Neural progenitor cell (in vitro differentiated cells): Measurements from ENCODE around the gene RNF5. TPM values are rescaled to one million over a fixed set of nuclear protein-coding genes. Genes with fewer than 3 reads are reported as not detected.

Experiments used
- DNase-seq: peaks from one replicate; pipeline ENCODE4 v3.0.0-alpha.2; 2016; ENCODE audit warnings: low spot score
- H2AFZ ChIP-seq: fragments of 200-600 bp; sonication (generic); replicated peaks from 2 replicates; pipeline ENCODE4 v1.6.1; 2016; ENCODE audit warnings: antibody characterized with exemption
- H3F3A ChIP-seq: fragments of 200-600 bp; sonication (generic); 2 replicates; pipeline ENCODE4 v1.6.1; 2016; ENCODE audit warnings: antibody characterized with exemption, low read depth
- H3K27ac ChIP-seq: fragments of 200-600 bp; sonication (generic); 2 replicates; pipeline ENCODE4 v1.5.1; 2016; ENCODE audit warnings: mild to moderate bottlenecking
- H3K27me3 ChIP-seq: fragments of 200-600 bp; sonication (generic); 2 replicates; pipeline ENCODE4 v1.6.1; 2016; ENCODE audit warnings: mild to moderate bottlenecking, moderate library complexity
- H3K36me3 ChIP-seq: fragments of 200-600 bp; sonication (generic); 2 replicates; pipeline ENCODE4 v1.5.1; 2016
- H3K4me1 ChIP-seq: fragments of 200-600 bp; sonication (generic); 2 replicates; pipeline ENCODE4 v1.6.1; 2016; ENCODE audit warnings: mixed run types
- H3K4me2 ChIP-seq: fragments of 200-600 bp; sonication (generic); 2 replicates; pipeline ENCODE4 v1.6.1; 2016
- H3K4me3 ChIP-seq: fragments of 200-600 bp; sonication (generic); 2 replicates; pipeline ENCODE4 v1.5.1; 2016
- H3K79me2 ChIP-seq: fragments of 200-600 bp; sonication (generic); 2 replicates; pipeline ENCODE4 v1.6.1; 2016; ENCODE audit warnings: low read depth
- H3K9ac ChIP-seq: fragments of 200-600 bp; sonication (generic); 2 replicates; pipeline ENCODE4 v1.6.1; 2016
- H3K9me3 ChIP-seq: fragments of 200-600 bp; sonication (generic); 2 replicates; pipeline ENCODE4 v1.5.1; 2016; ENCODE audit warnings: low read depth
- H4K20me1 ChIP-seq: fragments of 200-600 bp; sonication (generic); 2 replicates; pipeline ENCODE4 v1.6.1; 2016; ENCODE audit warnings: low read depth
- H3K27ac Mint-ChIP-seq: 3 replicates; pipeline ENCODE4 v1.8.0; 2021; ENCODE audit warnings: mixed read lengths
- H3K27me3 Mint-ChIP-seq: 2 replicates; pipeline ENCODE4 v1.8.0; 2022; ENCODE audit warnings: low read depth, mild to moderate bottlenecking, inconsistent platforms, moderate library complexity, mixed read lengths; ENCODE audit not compliant: insufficient read depth
- H3K36me3 Mint-ChIP-seq: 3 replicates; pipeline ENCODE4 v1.8.0; 2021; ENCODE audit warnings: mixed read lengths
- H3K4me1 Mint-ChIP-seq: 3 replicates; pipeline ENCODE4 v1.8.0; 2021; ENCODE audit warnings: mixed read lengths
- H3K4me3 Mint-ChIP-seq: 3 replicates; pipeline ENCODE4 v1.8.0; 2021; ENCODE audit warnings: mild to moderate bottlenecking, moderate library complexity, mixed read lengths
- H3K9me3 Mint-ChIP-seq: 3 replicates; pipeline ENCODE4 v1.8.0; 2020; ENCODE audit warnings: mixed read lengths
- CTCF ChIP-seq: fragments of 200-600 bp; sonication (generic); IDR thresholded peaks from 2 replicates; pipeline ENCODE4 v1.5.1; 2017; ENCODE audit warnings: antibody characterized with exemption, mild to moderate bottlenecking
- EZH2 ChIP-seq: fragments of 200-600 bp; sonication (generic); IDR thresholded peaks from 2 replicates; pipeline ENCODE4 v1.6.1; 2017; ENCODE audit warnings: antibody characterized with exemption, mild to moderate bottlenecking, moderate library complexity
- EZH2phosphoT487 ChIP-seq: fragments of 200-600 bp; sonication (generic); IDR thresholded peaks from 2 replicates; pipeline ENCODE4 v1.6.1; 2017; ENCODE audit warnings: antibody characterized with exemption
- total RNA-seq: library from RNA; depleted of rRNA; stranded (reverse); fragments of >200 nt; gene quantifications from 2 replicates; pipeline ENCODE4 v1.2.3, GENCODE V29; 2015; ENCODE audit warnings: low replicate concordance

The RNF5 gene
- total RNA-seq, 1 donor from 2014 or later, result 129 TPM

- Histone ChIP-seq H3K4me1 (peaks cover 24% of the 10 kb centered on the region), H3K9me3 (no peaks in the 10 kb centered on the region), H3K27me3 (no peaks in the 10 kb centered on the region), H3K27ac (peak overlapping the region; percentile 49), H3K36me3 (no peaks in the 10 kb centered on the region), H3K9ac (peak overlapping the region; percentile 97), H3K4me3 (peak overlapping the region; percentile 99), H4K20me1 (peaks cover 31% of the 10 kb centered on the region), H2AFZ (no peak overlapping the region), H3F3A (peaks cover 20% of the 10 kb centered on the region), H3K4me2 (peak overlapping the region; percentile 93), H3K79me2 (peaks cover 67% of the 10 kb centered on the region)
- H3K4me3 Mint-ChIP-seq, result peak overlapping the region; percentile 97
- H3K9me3 Mint-ChIP-seq, result no peaks in the 10 kb centered on the region
- DNase-seq, result no peak
- H3K27me3 Mint-ChIP-seq, result peaks cover 4% of the 10 kb centered on the region
- H3K4me1 Mint-ChIP-seq, result peaks cover 35% of the 10 kb centered on the region
- TF ChIP-seq EZH2phosphoT487 (no peak), EZH2 (no peak), CTCF (no peak)
- H3K36me3 Mint-ChIP-seq, result peaks cover 17% of the 10 kb centered on the region
- H3K27ac Mint-ChIP-seq, result peak overlapping the region; percentile 83
These were observed 2.9 kb upstream of the RNF5 start for GRCh38 chr6:32175322-32175710.

- Mint-ChIP-seq H3K4me1 (peaks cover 38% of the 10 kb centered on the region), H3K9me3 (no peaks in the 10 kb centered on the region), H3K4me3 (peak within 1 kb of the TSS; percentile 97), H3K27ac (peak within 1 kb of the TSS; percentile 90), H3K27me3 (peaks cover 8% of the 10 kb centered on the region), H3K36me3 (peaks cover 18% of the 10 kb centered on the region)
- Histone ChIP-seq H3K9me3 (no peaks in the 10 kb centered on the region), H3K27ac (peak within 1 kb of the TSS; percentile 93), H3K9ac (peak within 1 kb of the TSS; percentile 97), H3K4me1 (peaks cover 24% of the 10 kb centered on the region), H3K27me3 (no peaks in the 10 kb centered on the region), H3K36me3 (no peaks in the 10 kb centered on the region), H2AFZ (no peak within 1 kb of the TSS), H4K20me1 (peaks cover 31% of the 10 kb centered on the region), H3F3A (peaks cover 20% of the 10 kb centered on the region), H3K79me2 (peaks cover 67% of the 10 kb centered on the region), H3K4me2 (peak within 1 kb of the TSS; percentile 93), H3K4me3 (peak within 1 kb of the TSS; percentile 99)
- TF ChIP-seq CTCF, result no peak
- no peak for TF ChIP-seq EZH2
- TF ChIP-seq EZH2phosphoT487, result no peak
- DNase-seq, result peak; percentile 97
These were observed 2.3 kb upstream of the RNF5 start, which contains the start of gene AGPAT1 for GRCh38 chr6:32175711-32176475. AGPAT1 (minus strand) TSS chr6:32176084; CDS start chr6:32171496, 4,588 bp downstream.

GRCh38 chr6:32176476-32177182 lies 1.6 kb upstream of the RNF5 start:
- H3K4me3 Mint-ChIP-seq, result peak overlapping the region; percentile 97
- H3K4me1 ChIP-seq, result peaks cover 24% of the 10 kb centered on the region
- peaks cover 9% of the 10 kb centered on the region for H3K27me3 Mint-ChIP-seq
- peak overlapping the region; percentile 93 for H3K4me2 ChIP-seq
- H3K9me3 ChIP-seq, result no peaks in the 10 kb centered on the region
- no peak for DNase-seq
- TF ChIP-seq CTCF (no peak), EZH2phosphoT487 (no peak), EZH2 (no peak)
- H3K9me3 Mint-ChIP-seq, result no peaks in the 10 kb centered on the region
- peak overlapping the region; percentile 99 for H3K4me3 ChIP-seq
- H3K27ac Mint-ChIP-seq, result peak overlapping the region; percentile 90
- H4K20me1 ChIP-seq, result peaks cover 31% of the 10 kb centered on the region
- no peaks in the 10 kb centered on the region for H3K27me3 ChIP-seq
- peaks cover 38% of the 10 kb centered on the region for H3K4me1 Mint-ChIP-seq
- H3K79me2 ChIP-seq, result peaks cover 66% of the 10 kb centered on the region
- peak overlapping the region; percentile 42 for H2AFZ ChIP-seq
- H3F3A ChIP-seq, result peaks cover 20% of the 10 kb centered on the region
- no peaks in the 10 kb centered on the region for H3K36me3 ChIP-seq
- H3K36me3 Mint-ChIP-seq, result peaks cover 13% of the 10 kb centered on the region
- peak overlapping the region; percentile 40 for H3K9ac ChIP-seq
- peak overlapping the region; percentile 93 for H3K27ac ChIP-seq
